CD14-positive monocyte (primary cell): ENCODE measurements around the gene MRLN. TPM values are rescaled to one million over a fixed set of nuclear protein-coding genes. Genes with fewer than 3 reads are reported as not detected.

ENCODE experiments used
- DNase-seq, 3 donors: peaks; one replicate each; pipeline ENCODE4 v3.0.0-alpha.2; 2011 to 2022
- H2AFZ ChIP-seq: 2 replicates; pipeline ENCODE4 v1.6.0; 2012; ENCODE audit warnings: mild to moderate bottlenecking, low read depth, low read length, inconsistent platforms; ENCODE audit not compliant: insufficient read depth, poor library complexity, severe bottlenecking
- H3K27ac ChIP-seq, 2 donors: 1 replicate in 1 of 2; 2 replicates in 1 of 2; pipeline ENCODE4 v1.5.1; 2012 to 2013; ENCODE audit warnings: low read length in 2 of 2, control low read depth in 1 of 2, inconsistent platforms in 1 of 2, low read depth in 1 of 2, mild to moderate bottlenecking in 1 of 2
- H3K27me3 ChIP-seq, 2 donors: one replicate each; pipeline versions ENCODE4 v1.6.0 to v1.6.1; 2011 to 2013; ENCODE audit warnings: low read length in 2 of 2; ENCODE audit not compliant: control insufficient read depth in 2 of 2, insufficient read depth in 2 of 2
- H3K36me3 ChIP-seq, 2 donors: replicated peaks in 1 of 2; 1 replicate in 1 of 2; 2 replicates in 1 of 2; pipeline versions ENCODE4 v1.5.1 to v1.6.1; 2012 to 2013; ENCODE audit warnings: low read length in 2 of 2, control low read depth in 1 of 2, inconsistent platforms in 1 of 2, mild to moderate bottlenecking in 1 of 2; ENCODE audit not compliant: insufficient read depth in 2 of 2, control insufficient read depth in 1 of 2
- H3K4me1 ChIP-seq, 2 donors: 1 replicate in 1 of 2; 2 replicates in 1 of 2; pipeline versions ENCODE4 v1.5.1 to v1.6.1; 2012 to 2013; ENCODE audit warnings: low read length in 2 of 2, control low read depth in 1 of 2, inconsistent platforms in 1 of 2, mild to moderate bottlenecking in 1 of 2, moderate library complexity in 1 of 2; ENCODE audit not compliant: insufficient read depth in 2 of 2, control insufficient read depth in 1 of 2
- H3K4me2 ChIP-seq: replicated peaks from 2 replicates; pipeline ENCODE3; 2012; ENCODE audit warnings: low read length, moderate library complexity, mild to moderate bottlenecking; ENCODE audit not compliant: poor library complexity, severe bottlenecking; ENCODE audit errors: extremely low read depth
- H3K4me3 ChIP-seq, 3 experiments: fragments of 200-600 bp in 1 of 3; sonication (generic) in 1 of 3; replicated peaks in 1 of 3; 1 replicate in 2 of 3; 2 replicates in 1 of 3; pipeline ENCODE4 v1.5.1; 2011 to 2013; ENCODE audit warnings: low read length in 3 of 3, mild to moderate bottlenecking in 3 of 3, control low read depth in 2 of 3, low read depth in 2 of 3, inconsistent platforms in 1 of 3, moderate library complexity in 1 of 3
- H3K79me2 ChIP-seq: 2 replicates; pipeline ENCODE4 v1.6.0; 2012; ENCODE audit warnings: mild to moderate bottlenecking, control low read depth, inconsistent platforms, low read length, moderate library complexity; ENCODE audit not compliant: insufficient read depth
- H3K9ac ChIP-seq: 2 replicates; pipeline ENCODE4 v1.6.0; 2017; ENCODE audit warnings: low read length, mild to moderate bottlenecking; ENCODE audit not compliant: insufficient read depth, poor library complexity, severe bottlenecking
- H3K9me3 ChIP-seq, 2 donors: replicated peaks in 1 of 2; 1 replicate in 1 of 2; 2 replicates in 1 of 2; pipeline versions ENCODE4 v1.5.1 to v1.6.1; 2012 to 2013; ENCODE audit warnings: low read length in 2 of 2, control low read depth in 1 of 2; ENCODE audit not compliant: control insufficient read depth in 1 of 2, insufficient read depth in 1 of 2
- H4K20me1 ChIP-seq: 2 replicates; pipeline ENCODE4 v1.6.0; 2012; ENCODE audit warnings: mild to moderate bottlenecking, low read length, control low read depth, moderate library complexity; ENCODE audit not compliant: insufficient read depth
- H3K27ac Mint-ChIP-seq, 7 donors: one replicate each; pipeline ENCODE4 v1.8.0; 2020; ENCODE audit warnings: mild to moderate bottlenecking in 7 of 7, mixed read lengths in 7 of 7, moderate library complexity in 6 of 7, inconsistent platforms in 2 of 7
- H3K27me3 Mint-ChIP-seq, 3 donors: one replicate each; pipeline ENCODE4 v1.8.0; 2021 to 2022; ENCODE audit warnings: low read depth in 3 of 3, mild to moderate bottlenecking in 3 of 3, mixed read lengths in 3 of 3, moderate library complexity in 3 of 3, inconsistent platforms in 1 of 3
- H3K36me3 Mint-ChIP-seq, 2 donors: one replicate each; pipeline ENCODE4 v1.8.0; 2020; ENCODE audit warnings: mixed read lengths in 2 of 2, inconsistent platforms in 1 of 2, mild to moderate bottlenecking in 1 of 2
- H3K4me1 Mint-ChIP-seq: one replicate; pipeline ENCODE4 v1.8.0; 2020; ENCODE audit warnings: mild to moderate bottlenecking, mixed read lengths
- H3K4me3 Mint-ChIP-seq, 2 donors: one replicate each; pipeline ENCODE4 v1.8.0; 2020; ENCODE audit warnings: mild to moderate bottlenecking in 2 of 2, mixed read lengths in 2 of 2, moderate library complexity in 1 of 2
- H3K9me3 Mint-ChIP-seq, 7 donors: one replicate each; pipeline ENCODE4 v1.8.0; 2020 to 2022; ENCODE audit warnings: mixed read lengths in 7 of 7, mild to moderate bottlenecking in 6 of 7, moderate library complexity in 6 of 7, inconsistent platforms in 2 of 7
- WGBS: methylation state at CpG from one replicate; pipeline ENCODE4 v1.1.5; 2013; ENCODE audit warnings: missing lambda C conversion rate; ENCODE audit not compliant: insufficient coverage; 5-methylcytosine and 5-hydroxymethylcytosine counted together
- intact Hi-C, 2 donors: fragments of 100-400 bp; cut with micrococcal nuclease; formaldehyde crosslinking; loops; one replicate each; pipeline versions ENCODE4 v1.15.0 to v1.15.1; 2023
- polyA plus RNA-seq, 3 donors: library from polyadenylated mRNA; depleted of rRNA in 1 of 3; unstranded in 2 of 3; stranded (reverse) in 1 of 3; fragments of 300-500 nt in 2 of 3; fragments of >200 nt in 1 of 3; fragmentation: Illumina TruSeq in 2 of 3; gene quantifications; 1 replicate in 2 of 3; 2 replicates in 1 of 3; pipeline ENCODE4 v1.2.3, GENCODE V29; 2012 to 2021
- TF ChIP-seq, protein P1 (sequence below): fragments of 200-600 bp; IDR thresholded peaks from one replicate; pipeline ENCODE4 v1.8.0; 2022; ENCODE audit warnings: antibody characterized with exemption, mild to moderate bottlenecking

MRLN gene
- polyA plus RNA-seq, 3 donors = not detected

DNA sequence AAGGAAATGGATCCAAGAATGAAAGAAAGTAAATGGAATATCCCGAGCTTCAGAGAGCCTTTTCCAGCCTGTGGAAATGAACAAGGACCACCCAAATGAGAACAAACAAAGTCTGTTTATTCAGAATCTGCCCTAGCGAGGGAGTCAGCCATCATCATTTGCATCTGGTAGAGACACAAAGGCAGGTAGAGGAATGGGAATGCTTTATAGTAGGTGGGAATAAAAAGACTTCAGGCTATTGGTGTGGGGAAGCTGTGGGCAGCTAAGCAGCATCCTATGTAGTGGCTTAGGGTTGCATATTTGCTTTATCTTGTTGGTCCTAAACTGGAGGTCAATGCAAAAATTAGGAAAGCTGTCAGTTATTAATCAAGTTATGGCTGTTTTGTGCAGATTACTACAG, 9.2 kb upstream of the MRLN start:
- Mint-ChIP-seq H3K9me3 (peaks cover 0 to 24% (median 8%) of the 10 kb centered on the region in 7 donors), H3K36me3 (no peaks in the 10 kb centered on the region), H3K27ac (no peak overlapping the region), H3K27me3 (peaks cover 0 to 2% (median 1%) of the 10 kb centered on the region in 3 donors), H3K4me3 (no peak overlapping the region), H3K4me1 (no peaks in the 10 kb centered on the region)
- DNase-seq = no peak
- Histone ChIP-seq H3K4me3 (no peak overlapping the region), H3K9ac (no peak overlapping the region), H3K9me3 (peaks cover 3 to 15% of the 10 kb centered on the region in 2 donors), H3K36me3 (no peaks in the 10 kb centered on the region), H3K27me3 (no peaks in the 10 kb centered on the region), H3K27ac (no peak overlapping the region), H3K79me2 (no peaks in the 10 kb centered on the region), H4K20me1 (no peaks in the 10 kb centered on the region), H2AFZ (no peak overlapping the region), H3K4me1 (no peaks in the 10 kb centered on the region), H3K4me2 (no peak overlapping the region)
- TF ChIP-seq, protein P1, sequence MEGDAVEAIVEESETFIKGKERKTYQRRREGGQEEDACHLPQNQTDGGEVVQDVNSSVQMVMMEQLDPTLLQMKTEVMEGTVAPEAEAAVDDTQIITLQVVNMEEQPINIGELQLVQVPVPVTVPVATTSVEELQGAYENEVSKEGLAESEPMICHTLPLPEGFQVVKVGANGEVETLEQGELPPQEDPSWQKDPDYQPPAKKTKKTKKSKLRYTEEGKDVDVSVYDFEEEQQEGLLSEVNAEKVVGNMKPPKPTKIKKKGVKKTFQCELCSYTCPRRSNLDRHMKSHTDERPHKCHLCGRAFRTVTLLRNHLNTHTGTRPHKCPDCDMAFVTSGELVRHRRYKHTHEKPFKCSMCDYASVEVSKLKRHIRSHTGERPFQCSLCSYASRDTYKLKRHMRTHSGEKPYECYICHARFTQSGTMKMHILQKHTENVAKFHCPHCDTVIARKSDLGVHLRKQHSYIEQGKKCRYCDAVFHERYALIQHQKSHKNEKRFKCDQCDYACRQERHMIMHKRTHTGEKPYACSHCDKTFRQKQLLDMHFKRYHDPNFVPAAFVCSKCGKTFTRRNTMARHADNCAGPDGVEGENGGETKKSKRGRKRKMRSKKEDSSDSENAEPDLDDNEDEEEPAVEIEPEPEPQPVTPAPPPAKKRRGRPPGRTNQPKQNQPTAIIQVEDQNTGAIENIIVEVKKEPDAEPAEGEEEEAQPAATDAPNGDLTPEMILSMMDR = no peak
- intact Hi-C loops = no loop called here
- 83% methylated on average over 2 of the region's 2 CpGs for WGBS

DNA sequence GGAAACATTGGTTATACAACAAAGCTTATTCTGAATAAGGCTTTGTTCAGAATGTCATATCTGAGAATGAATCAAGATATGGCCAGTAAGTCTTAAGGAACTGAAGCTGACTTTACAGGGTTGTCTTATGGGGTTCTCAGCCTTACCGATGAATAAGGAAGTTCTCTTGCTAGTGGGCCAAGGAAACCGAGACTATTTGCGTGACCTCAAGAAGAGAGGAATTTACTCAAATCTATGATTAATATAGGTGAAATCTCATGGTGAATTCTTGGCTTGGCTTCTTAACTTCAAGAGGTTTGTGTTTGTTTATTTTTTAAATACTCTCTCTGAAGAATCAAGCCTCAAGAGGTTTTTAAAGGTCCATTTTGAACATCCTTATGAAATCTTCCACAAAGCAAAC, 4.7 kb upstream of the MRLN start:
- Histone ChIP-seq H3K4me2 (no peak overlapping the region), H3K9me3 (peaks cover 3 to 15% of the 10 kb centered on the region in 2 donors), H3K4me3 (no peak overlapping the region), H2AFZ (no peak overlapping the region), H3K79me2 (no peaks in the 10 kb centered on the region), H3K27ac (no peak overlapping the region), H3K27me3 (no peaks in the 10 kb centered on the region), H3K4me1 (no peaks in the 10 kb centered on the region), H4K20me1 (no peaks in the 10 kb centered on the region), H3K36me3 (no peaks in the 10 kb centered on the region), H3K9ac (no peak overlapping the region)
- TF ChIP-seq, protein P1 = no peak
- Mint-ChIP-seq H3K4me1 (no peaks in the 10 kb centered on the region), H3K9me3 (peaks cover 0 to 13% (median 7%) of the 10 kb centered on the region in 7 donors), H3K27me3 (peaks cover 0 to 1% (median 0%) of the 10 kb centered on the region in 3 donors), H3K27ac (no peak overlapping the region), H3K4me3 (no peak overlapping the region), H3K36me3 (no peaks in the 10 kb centered on the region)
- no CpG with 5 or more reads among the region's 3 CpGs for WGBS
- DNase-seq = no peak
- intact Hi-C loops = no loop called here
